Erythroblast (primary cell): ENCODE data around the gene ZFYVE28.
A peak's percentile ranks its signal among the peaks of the same experiment; 100 is the strongest.

Source experiments
- DNase-seq, 2 experiments: peaks; one replicate each; lab custom pipeline; 2025; lab: John Stamatoyannopoulos, UW
- GATA1 ChIP-seq: IDR thresholded peaks from 2 replicates; pipeline ENCODE4 v1.6.1; 2011; ENCODE audit warnings: low read depth, mild to moderate bottlenecking, control low read depth, low read length, moderate library complexity
- POLR2A ChIP-seq: IDR thresholded peaks from 2 replicates; pipeline ENCODE4 v1.6.1; 2011; ENCODE audit warnings: mild to moderate bottlenecking, low read length

ZFYVE28 gene

GRCh38 chr4:2272026-2272827, 146.2 kb downstream of the ZFYVE28 start:
- TF ChIP-seq POLR2A (no peak), GATA1 (no peak)
- no peak for DNase-seq

- TF ChIP-seq GATA1 = no peak
- no peak for TF ChIP-seq POLR2A
Measured at GRCh38 chr4:2271279-2272025, 147.0 kb downstream of the ZFYVE28 start.

DNA sequence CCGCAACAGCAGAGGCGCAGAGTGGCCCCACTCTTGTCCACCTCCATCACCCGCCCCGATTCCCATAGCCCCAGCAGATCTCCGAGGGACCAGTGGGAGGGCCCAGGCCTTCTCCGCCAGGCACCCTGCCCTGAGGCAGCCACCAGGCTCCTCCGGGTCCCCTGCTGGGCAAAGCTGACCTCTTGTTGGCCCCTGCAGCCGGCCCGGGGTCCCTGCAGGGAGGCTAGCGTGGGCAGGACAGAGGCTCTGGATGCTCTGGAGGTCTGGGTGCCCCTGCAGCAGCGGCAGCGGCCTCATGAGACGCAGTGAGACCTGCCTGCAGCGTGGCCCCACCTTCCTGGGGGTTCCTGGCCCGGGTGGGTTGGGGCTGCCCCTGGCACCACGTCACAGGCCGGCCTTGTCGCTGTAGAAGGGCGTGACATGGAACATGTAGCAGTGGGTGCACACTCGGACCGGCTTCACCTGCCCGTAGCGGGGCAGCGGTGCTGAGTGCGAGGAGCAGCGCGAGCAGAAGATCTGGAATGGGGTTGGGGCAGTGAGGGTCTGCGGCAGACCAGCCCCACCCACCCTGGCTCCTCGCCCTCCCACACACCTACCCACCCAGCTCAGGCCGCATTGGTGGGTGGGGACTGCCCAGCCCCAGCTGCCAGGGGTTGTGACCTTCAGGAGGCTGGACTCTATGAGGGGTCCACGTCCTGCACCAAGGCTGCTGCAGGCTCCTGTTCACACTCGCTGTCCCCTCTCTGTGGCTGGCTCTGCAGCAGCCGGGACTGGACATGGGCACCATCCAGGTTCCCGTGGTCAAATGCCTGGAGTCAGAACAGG, 147.9 kb downstream of the ZFYVE28 start:
- TF ChIP-seq GATA1 (no peak), POLR2A (no peak)
- DNase-seq = no peak

More at GRCh38 chr4:2271279-2272025, 147.0 kb downstream of the ZFYVE28 start:
- no peak for DNase-seq

DNA sequence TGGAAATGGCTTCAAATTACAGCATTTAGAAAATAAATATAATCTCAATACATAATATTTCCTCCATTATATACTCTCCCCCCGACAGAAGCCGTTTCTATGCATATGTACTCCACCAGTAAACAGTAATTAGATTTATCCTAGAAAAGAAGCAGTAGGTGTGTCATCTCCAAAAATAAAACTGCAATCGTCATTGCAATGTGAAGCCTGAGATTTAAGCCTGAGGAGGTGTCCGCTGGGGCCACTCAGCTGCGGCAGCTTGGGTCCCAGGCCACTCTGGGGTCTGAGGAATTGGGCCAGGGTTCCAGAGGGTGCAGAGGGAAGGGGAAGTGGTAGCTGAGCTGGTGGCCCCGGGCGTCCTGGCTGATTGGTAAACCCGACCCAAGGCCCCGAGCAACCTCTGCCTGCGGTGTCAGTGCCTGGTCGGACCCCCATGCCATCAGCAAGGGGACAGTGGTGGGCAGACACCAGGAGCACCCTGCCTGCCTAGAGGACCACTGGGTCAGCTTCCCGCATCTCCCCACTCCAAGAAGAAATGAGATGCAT, 148.8 kb downstream of the ZFYVE28 start:
- DNase-seq = no peak
- TF ChIP-seq GATA1 (no peak), POLR2A (no peak)

- DNase-seq = no peak
- TF ChIP-seq GATA1 = no peak
- no peak for TF ChIP-seq POLR2A
Measured at GRCh38 chr4:2269206-2269531, 149.3 kb downstream of the ZFYVE28 start.

- DNase-seq = no peak
- TF ChIP-seq GATA1 = no peak
- TF ChIP-seq POLR2A = no peak
Measured at GRCh38 chr4:2268357-2269205, 149.9 kb downstream of the ZFYVE28 start.

GRCh38 chr4:2267841-2268240, 150.6 kb downstream of the ZFYVE28 start:
- DNase-seq = no peak

DNA sequence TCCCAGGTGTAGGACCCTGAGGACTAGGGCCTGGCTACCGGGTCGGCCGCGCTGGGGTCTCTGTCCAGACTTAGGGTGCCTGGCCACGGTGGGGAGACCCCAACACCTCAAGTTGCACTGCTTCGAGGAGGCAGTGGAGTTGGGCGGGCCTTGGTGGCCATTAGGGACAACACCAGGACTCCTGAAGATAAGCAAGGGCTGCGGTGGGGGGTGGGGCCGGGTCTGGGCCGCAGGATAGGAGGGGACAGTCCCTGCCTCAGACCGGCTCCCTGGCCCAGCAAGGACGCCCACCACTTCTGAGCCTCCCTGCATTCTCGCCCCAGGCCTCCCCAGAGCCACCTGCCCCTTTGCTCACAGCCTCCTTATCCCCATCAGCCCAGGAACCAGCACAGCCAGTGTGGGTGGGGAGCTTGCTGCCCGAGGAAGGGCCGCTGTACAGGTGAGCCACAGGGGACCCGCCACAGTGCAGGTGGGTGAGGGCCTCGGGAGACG, 151.1 kb downstream of the ZFYVE28 start:
- peak; percentile 88 to 94 for DNase-seq
- no peak for TF ChIP-seq POLR2A

More at GRCh38 chr4:2267841-2268240, 150.6 kb downstream of the ZFYVE28 start:
- no peak for TF ChIP-seq GATA1
- no peak for TF ChIP-seq POLR2A

DNA sequence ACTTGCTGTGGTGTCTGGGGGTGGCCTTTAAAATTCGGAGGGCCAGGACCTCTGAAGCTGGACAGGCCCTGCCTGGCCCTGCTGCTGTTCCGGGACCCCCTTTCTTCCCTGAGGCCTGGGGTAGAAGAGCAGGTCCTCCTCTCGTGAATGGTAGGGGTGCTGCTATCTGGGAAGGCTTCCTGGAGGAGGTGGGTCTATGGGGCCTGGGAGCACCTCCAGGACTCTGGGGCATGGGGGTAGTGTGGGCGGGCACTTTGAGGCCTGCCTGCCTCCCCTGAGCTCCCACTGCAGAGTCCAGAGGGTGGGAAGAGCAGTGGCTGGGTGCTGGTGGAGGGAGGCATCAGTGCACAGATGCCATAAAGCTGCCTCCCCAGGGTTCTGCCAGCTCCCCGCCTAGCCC, 151.6 kb downstream of the ZFYVE28 start:
- DNase-seq = peak in 1 of 2 experiments; percentile 46
- TF ChIP-seq GATA1 (no peak), POLR2A (no peak)

DNA sequence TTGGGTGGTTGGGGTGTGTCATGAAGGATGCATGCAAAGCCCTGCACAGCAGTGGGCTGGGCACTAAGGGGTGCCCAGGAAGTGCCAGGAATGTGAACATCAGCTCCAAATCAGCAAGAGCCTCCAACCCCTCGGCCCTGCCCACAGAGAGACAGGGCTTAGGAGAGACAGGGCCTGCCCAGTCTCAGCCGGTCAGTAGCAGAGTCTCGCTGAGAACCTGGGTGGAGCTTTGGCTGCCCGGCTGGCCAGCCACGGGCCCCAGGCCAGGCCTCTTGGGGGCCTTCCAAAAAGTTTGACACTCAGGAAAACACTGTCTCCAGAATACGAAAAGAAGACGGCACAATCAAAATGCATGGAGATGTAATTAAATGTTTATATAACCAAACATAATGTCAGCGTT, 152.3 kb downstream of the ZFYVE28 start:
- TF ChIP-seq GATA1 (no peak), POLR2A (no peak)
- DNase-seq = peak; percentile 30 to 37

DNA sequence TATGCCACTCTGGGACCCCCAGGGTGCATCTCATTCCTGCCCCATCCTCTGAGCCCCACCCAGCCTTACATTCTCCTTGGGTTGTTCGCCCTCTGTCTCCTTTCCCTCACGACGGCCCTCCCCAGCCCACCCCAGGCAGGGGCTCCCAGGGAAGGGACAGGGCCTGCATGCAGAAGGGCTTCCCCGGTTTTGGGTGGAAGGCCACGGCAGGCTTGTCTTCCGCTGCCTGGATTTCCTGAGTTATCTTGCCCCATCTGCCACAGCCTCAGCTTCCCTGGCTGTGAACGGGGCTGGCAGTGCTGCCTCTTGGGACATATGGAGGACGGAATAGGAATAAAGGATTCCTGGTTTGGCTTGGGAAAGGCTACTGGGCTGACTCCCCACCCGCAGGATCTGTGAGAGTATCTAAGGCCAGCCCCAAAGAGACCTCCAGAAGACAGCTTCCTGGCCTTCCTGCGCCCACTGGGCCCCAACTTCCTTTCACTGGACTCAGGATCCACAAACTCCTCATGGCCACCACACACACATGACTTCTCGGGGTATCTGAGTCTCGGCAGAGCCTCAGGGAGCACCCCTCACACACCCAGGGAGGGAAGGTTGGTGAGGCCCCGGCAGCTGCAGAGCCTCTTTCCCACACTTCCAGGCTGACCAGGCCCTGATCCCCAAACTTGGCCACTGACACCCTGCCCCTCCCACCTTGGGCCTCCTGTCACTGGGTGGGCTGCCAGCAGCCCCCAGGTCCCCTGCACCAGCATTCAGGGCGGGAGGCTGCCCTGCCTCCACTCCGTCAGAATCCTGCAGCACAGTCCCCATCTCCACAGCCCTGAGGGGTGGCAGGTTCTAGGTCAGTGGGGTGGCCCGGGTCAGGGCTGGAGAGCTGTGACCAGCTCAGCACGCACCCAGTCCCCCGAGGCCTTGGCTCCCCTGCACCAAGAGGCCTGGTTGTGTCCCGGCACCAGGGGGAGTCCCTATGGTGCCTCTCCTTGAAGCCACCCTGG, 153.0 kb downstream of the ZFYVE28 start:
- TF ChIP-seq POLR2A = no peak
- TF ChIP-seq GATA1 = no peak
- no peak for DNase-seq
